Astrocyte (in vitro differentiated cells and primary cell): Measurements from ENCODE around the gene CACNB1.

Source experiments
- CTCF ChIP-seq: IDR thresholded peaks from 2 replicates; pipeline ENCODE4 v1.5.1; 2011; ENCODE audit warnings: low read depth, mild to moderate bottlenecking, inconsistent platforms, low read length, moderate library complexity; ENCODE audit not compliant: insufficient read depth
- EZH2 ChIP-seq: IDR thresholded peaks from 2 replicates; pipeline ENCODE4 v1.6.1; 2012; ENCODE audit warnings: mild to moderate bottlenecking, low read length, inconsistent platforms; ENCODE audit not compliant: insufficient read depth

DNA sequence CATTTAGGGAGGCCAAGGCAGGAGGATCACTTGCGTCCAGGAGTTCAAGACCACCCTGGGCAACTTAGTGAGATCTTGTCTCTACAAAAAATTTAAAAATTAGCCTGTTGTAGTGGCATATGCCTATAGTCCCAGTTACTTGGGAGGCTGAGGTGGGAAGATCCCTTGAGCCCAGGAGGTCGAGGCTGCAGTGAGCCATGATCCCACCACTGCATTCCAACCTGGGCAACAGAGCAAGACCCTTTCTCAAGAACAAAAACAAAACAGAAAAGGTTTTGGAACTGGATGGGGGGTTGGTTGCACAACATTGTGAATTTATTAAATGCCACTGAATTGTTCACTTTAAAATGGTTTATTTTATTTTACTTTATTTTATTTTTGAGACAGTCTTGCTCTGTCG lies 67.3 kb downstream of the CACNB1 start:
- TF ChIP-seq EZH2 (no peak), CTCF (no peak)
